DOHH2 (cell line): ENCODE data around the gene COX7A2L.

Source experiments
- H3F3A ChIP-seq: fragments of 200-600 bp; sonication (generic), shearing (Covaris generic); 2 replicates; pipeline ENCODE4 v1.6.0; 2016; ENCODE audit warnings: antibody characterized with exemption, mild to moderate bottlenecking; ENCODE audit not compliant: control insufficient read depth, insufficient read depth
- H3K27ac ChIP-seq: fragments of 200-600 bp; sonication (generic); 2 replicates; pipeline ENCODE4 v1.5.1; 2014; ENCODE audit warnings: low read depth, mild to moderate bottlenecking, low read length, moderate library complexity
- H3K27me3 ChIP-seq: fragments of 200-600 bp; sonication (generic); 2 replicates; pipeline ENCODE4 v1.6.1; 2014; ENCODE audit warnings: mild to moderate bottlenecking, low read length, mixed read lengths; ENCODE audit not compliant: control insufficient read depth
- H3K36me3 ChIP-seq: fragments of 200-600 bp; sonication (generic); 2 replicates; pipeline ENCODE4 v1.6.1; 2014; ENCODE audit warnings: mild to moderate bottlenecking, low read length, moderate library complexity, mixed read lengths; ENCODE audit not compliant: control insufficient read depth
- H3K4me1 ChIP-seq: fragments of 200-600 bp; sonication (generic); 2 replicates; pipeline ENCODE4 v1.6.1; 2014; ENCODE audit warnings: mild to moderate bottlenecking, low read length, mixed read lengths; ENCODE audit not compliant: control insufficient read depth
- H3K4me2 ChIP-seq: fragments of 200-600 bp; sonication (generic); 2 replicates; pipeline ENCODE4 v1.6.0; 2014; ENCODE audit warnings: mild to moderate bottlenecking, low read length, moderate library complexity
- H3K4me3 ChIP-seq: fragments of 200-600 bp; sonication (generic); 2 replicates; pipeline ENCODE4 v1.5.1; 2014; ENCODE audit warnings: mild to moderate bottlenecking, low read length, mixed read lengths
- H3K79me2 ChIP-seq: fragments of 200-600 bp; sonication (generic); 2 replicates; pipeline ENCODE4 v1.6.1; 2014; ENCODE audit warnings: mild to moderate bottlenecking, low read length, mixed read lengths; ENCODE audit not compliant: control insufficient read depth
- H3K9me2 ChIP-seq: fragments of 200-600 bp; sonication (generic); replicated peaks from 2 replicates; pipeline ENCODE4 v1.6.1; 2014; ENCODE audit warnings: mild to moderate bottlenecking, low read length, mixed read lengths; ENCODE audit not compliant: control insufficient read depth
- H3K9me3 ChIP-seq: fragments of 200-600 bp; sonication (generic); 2 replicates; pipeline ENCODE4 v1.6.1; 2014; ENCODE audit warnings: antibody characterized with exemption, low read length, mixed read lengths; ENCODE audit not compliant: control insufficient read depth, insufficient read depth
- H4K20me1 ChIP-seq: fragments of 200-600 bp; sonication (generic); 2 replicates; pipeline ENCODE4 v1.6.0; 2014; ENCODE audit warnings: low read depth, mild to moderate bottlenecking, antibody characterized with exemption, low read length, moderate library complexity; ENCODE audit not compliant: control insufficient read depth, insufficient read depth
- EZH2phosphoT487 ChIP-seq: fragments of 200-600 bp; sonication (generic); IDR thresholded peaks from 2 replicates; pipeline ENCODE4 v1.6.1; 2017; ENCODE audit warnings: borderline replicate concordance, mild to moderate bottlenecking, antibody characterized with exemption, low read length, moderate library complexity, mixed read lengths
- TF ChIP-seq, protein P1 (sequence below): fragments of 200-600 bp; sonication (generic); IDR thresholded peaks from one replicate; pipeline ENCODE4 v1.5.1; 2014; ENCODE audit warnings: antibody characterized with exemption, mild to moderate bottlenecking, low read depth, low read length; ENCODE audit not compliant: poor library complexity, severe bottlenecking

COX7A2L gene

DNA sequence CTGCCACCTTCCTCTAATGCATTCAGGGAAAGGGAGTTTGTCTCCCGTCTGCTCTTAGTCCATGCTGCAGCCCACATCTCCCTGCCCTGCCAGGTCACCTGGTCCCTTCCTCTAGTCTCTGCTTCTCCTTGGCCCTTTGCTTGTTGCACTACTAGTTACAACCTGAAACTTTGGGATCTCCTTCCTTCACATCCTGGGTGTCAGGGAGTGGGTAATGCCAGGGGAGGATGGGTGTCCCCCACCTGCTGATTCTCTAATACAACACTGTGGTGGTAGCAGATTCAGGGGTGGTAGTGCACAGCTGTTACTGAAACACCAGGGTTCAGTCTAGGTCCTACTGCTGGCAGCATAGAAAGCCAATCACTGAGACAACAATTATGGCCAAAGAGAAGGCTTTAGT, 31.2 kb upstream of the COX7A2L start:
- no peaks in the 10 kb centered on the region for H3K36me3 ChIP-seq
- peaks cover 6% of the 10 kb centered on the region; the same call in 1 of the 2 replicates for H3K27me3 ChIP-seq
- no peak overlapping the region for H3K4me3 ChIP-seq
- no peaks in the 10 kb centered on the region for H3F3A ChIP-seq
- no peak overlapping the region for H3K4me2 ChIP-seq
- TF ChIP-seq EZH2phosphoT487, result no peak
- TF ChIP-seq, protein P1, sequence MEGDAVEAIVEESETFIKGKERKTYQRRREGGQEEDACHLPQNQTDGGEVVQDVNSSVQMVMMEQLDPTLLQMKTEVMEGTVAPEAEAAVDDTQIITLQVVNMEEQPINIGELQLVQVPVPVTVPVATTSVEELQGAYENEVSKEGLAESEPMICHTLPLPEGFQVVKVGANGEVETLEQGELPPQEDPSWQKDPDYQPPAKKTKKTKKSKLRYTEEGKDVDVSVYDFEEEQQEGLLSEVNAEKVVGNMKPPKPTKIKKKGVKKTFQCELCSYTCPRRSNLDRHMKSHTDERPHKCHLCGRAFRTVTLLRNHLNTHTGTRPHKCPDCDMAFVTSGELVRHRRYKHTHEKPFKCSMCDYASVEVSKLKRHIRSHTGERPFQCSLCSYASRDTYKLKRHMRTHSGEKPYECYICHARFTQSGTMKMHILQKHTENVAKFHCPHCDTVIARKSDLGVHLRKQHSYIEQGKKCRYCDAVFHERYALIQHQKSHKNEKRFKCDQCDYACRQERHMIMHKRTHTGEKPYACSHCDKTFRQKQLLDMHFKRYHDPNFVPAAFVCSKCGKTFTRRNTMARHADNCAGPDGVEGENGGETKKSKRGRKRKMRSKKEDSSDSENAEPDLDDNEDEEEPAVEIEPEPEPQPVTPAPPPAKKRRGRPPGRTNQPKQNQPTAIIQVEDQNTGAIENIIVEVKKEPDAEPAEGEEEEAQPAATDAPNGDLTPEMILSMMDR, result no peak
- H4K20me1 ChIP-seq, result no peaks in the 10 kb centered on the region
- H3K9me2 ChIP-seq, result no peaks in the 10 kb centered on the region
- H3K79me2 ChIP-seq, result no peaks in the 10 kb centered on the region
- H3K9me3 ChIP-seq, result no peaks in the 10 kb centered on the region
- peaks cover 8% of the 10 kb centered on the region for H3K4me1 ChIP-seq
- H3K27ac ChIP-seq, result no peak overlapping the region

DNA sequence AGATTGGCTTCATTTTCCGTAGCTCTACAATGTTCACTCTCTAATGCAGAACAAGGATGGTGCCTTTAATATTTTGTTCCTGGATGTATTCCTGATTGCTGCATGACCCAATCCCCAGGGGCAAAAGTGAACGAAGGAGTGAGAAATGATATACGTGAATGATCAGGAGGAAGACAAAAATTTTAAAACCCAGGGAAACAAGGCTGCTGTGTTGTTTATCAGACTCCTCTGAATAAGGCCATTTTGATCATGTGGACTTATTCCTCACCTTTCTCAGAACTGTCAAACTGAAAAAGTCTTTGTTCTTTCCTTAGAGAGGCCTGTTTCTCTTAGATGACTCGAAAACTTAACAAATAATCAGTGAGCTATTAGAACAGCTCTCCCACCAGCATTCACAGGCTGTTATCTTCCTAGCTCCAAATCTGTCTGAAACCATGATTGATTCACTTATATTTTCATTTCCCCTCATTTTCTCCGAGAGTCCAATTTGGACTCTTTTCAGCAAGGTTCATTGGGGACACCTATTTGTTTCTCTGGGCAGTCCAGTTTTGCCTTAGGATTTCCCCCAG, 29.5 kb upstream of the COX7A2L start:
- TF ChIP-seq, protein P1, result no peak
- TF ChIP-seq EZH2phosphoT487, result no peak
- Histone ChIP-seq H3K4me1 (peaks cover 8% of the 10 kb centered on the region), H3F3A (no peaks in the 10 kb centered on the region)

DNA sequence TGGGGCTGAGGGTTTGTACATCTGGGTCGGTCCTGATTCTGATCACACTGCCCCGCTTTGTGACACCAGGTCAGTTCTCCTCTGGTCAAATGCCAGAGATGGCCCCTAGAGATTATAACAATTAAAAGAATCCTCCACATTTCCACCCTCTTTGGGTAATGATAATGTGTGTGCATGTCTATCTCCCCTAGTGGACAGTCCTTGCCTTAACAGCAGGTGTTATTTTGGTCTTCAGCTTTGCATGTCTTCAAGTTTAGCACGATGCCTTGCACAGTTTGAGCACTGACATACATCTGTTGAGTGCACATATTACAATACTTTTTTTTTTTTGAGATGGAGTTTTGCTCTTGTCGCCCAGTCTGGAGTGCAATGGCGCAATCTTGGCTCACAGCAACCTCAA, 25.7 kb upstream of the COX7A2L start:
- TF ChIP-seq, protein P1, result peak; percentile 68
- TF ChIP-seq EZH2phosphoT487, result no peak
- Histone ChIP-seq H3K4me2 (no peak overlapping the region), H3K9me3 (no peaks in the 10 kb centered on the region), H3K4me1 (peaks cover 8% of the 10 kb centered on the region), H3K27ac (no peak overlapping the region), H3F3A (no peaks in the 10 kb centered on the region), H3K27me3 (peaks cover 9% of the 10 kb centered on the region), H3K9me2 (no peaks in the 10 kb centered on the region), H3K4me3 (no peak overlapping the region), H3K36me3 (no peaks in the 10 kb centered on the region), H4K20me1 (no peaks in the 10 kb centered on the region), H3K79me2 (no peaks in the 10 kb centered on the region)

More for the DNA sequence above, 29.5 kb upstream of the COX7A2L start:
- Histone ChIP-seq H3K9me2 (no peaks in the 10 kb centered on the region), H3K27ac (no peak overlapping the region), H3K4me2 (peak overlapping the region; percentile 25; the same call in 1 of the 2 replicates), H4K20me1 (no peaks in the 10 kb centered on the region), H3K79me2 (no peaks in the 10 kb centered on the region), H3K9me3 (no peaks in the 10 kb centered on the region), H3K36me3 (no peaks in the 10 kb centered on the region), H3K27me3 (peaks cover 6% of the 10 kb centered on the region; the same call in 1 of the 2 replicates), H3K4me3 (no peak overlapping the region)
